HEK293 (cell line): ENCODE data around the gene PSME4.

ENCODE experiments used
- CTCF ChIA-PET: fragments of 350-600 bp; formaldehyde crosslinking; extraction: SDS; loops from one replicate; lab custom pipeline; 2021; ENCODE audit warnings: antibody characterized with exemption; lab: Yijun Ruan, JAX
- POLR2A ChIA-PET: fragments of 300-600 bp; formaldehyde crosslinking; extraction: SDS; loops from one replicate; lab custom pipeline; 2020; ENCODE audit warnings: antibody characterized with exemption, inconsistent platforms; lab: Yijun Ruan, JAX
- H3K27ac ChIP-seq: fragments of 200-500 bp; sonication (Bioruptor generic); 2 replicates; pipeline ENCODE4 v1.5.1; 2014; ENCODE audit warnings: low read depth, low read length, control low read depth, inconsistent platforms; ENCODE audit errors: extremely low read depth
- H3K36me3 ChIP-seq, 2 experiments: fragments of 200-500 bp in 1 of 2; sonication (Bioruptor generic) in 1 of 2; 1 replicate in 1 of 2; 2 replicates in 1 of 2; pipeline ENCODE4 v1.5.1; 2014 to 2017; ENCODE audit warnings: inconsistent platforms in 2 of 2, low read length in 2 of 2; ENCODE audit not compliant: control insufficient read depth in 2 of 2, insufficient read depth in 1 of 2
- H3K4me1 ChIP-seq: fragments of 200-500 bp; sonication (Bioruptor generic); 2 replicates; pipeline ENCODE4 v1.5.1; 2014; ENCODE audit warnings: mild to moderate bottlenecking, low read length, inconsistent platforms; ENCODE audit not compliant: control insufficient read depth, insufficient read depth
- H3K4me3 ChIP-seq: 2 replicates; pipeline ENCODE4 v1.5.1; 2011; ENCODE audit warnings: low read depth, mild to moderate bottlenecking, control low read depth, low read length, moderate library complexity
- H3K9me3 ChIP-seq: fragments of 200-500 bp; sonication (Bioruptor generic); 2 replicates; pipeline ENCODE4 v1.5.1; 2014; ENCODE audit warnings: low read depth, low read length, inconsistent platforms; ENCODE audit not compliant: control insufficient read depth, insufficient read depth
- FEZF1 ChIP-seq: fragments of 450-650 bp; formaldehyde crosslinking; IDR thresholded peaks from 2 replicates; pipeline ENCODE4 v1.5.1; 2016; ENCODE audit warnings: missing biosample characterization, missing genetic modification characterization
- GLIS1 ChIP-seq: fragments of 450-650 bp; formaldehyde crosslinking; IDR thresholded peaks from 2 replicates; pipeline ENCODE4 v1.5.1; 2016; ENCODE audit warnings: missing biosample characterization, missing genetic modification characterization
- KLF1 ChIP-seq: fragments of 450-650 bp; formaldehyde crosslinking; IDR thresholded peaks from 2 replicates; pipeline ENCODE4 v1.5.1; 2016; ENCODE audit warnings: missing biosample characterization, missing genetic modification characterization
- OSR2 ChIP-seq: fragments of 450-650 bp; formaldehyde crosslinking; IDR thresholded peaks from 2 replicates; pipeline ENCODE4 v1.5.1; 2016; ENCODE audit warnings: missing biosample characterization, missing genetic modification characterization
- PBX3 ChIP-seq: sonication (generic); formaldehyde crosslinking; IDR thresholded peaks from 2 replicates; pipeline ENCODE4 v1.8.1; 2022; ENCODE audit warnings: mild to moderate bottlenecking, moderate library complexity, missing genetic modification reagents
- SALL2 ChIP-seq: fragments of 450-650 bp; formaldehyde crosslinking; IDR thresholded peaks from 2 replicates; pipeline ENCODE4 v1.5.0; 2017; ENCODE audit warnings: missing biosample characterization, mild to moderate bottlenecking, missing genetic modification characterization, borderline replicate concordance
- SETDB1 ChIP-seq: IDR thresholded peaks from one replicate; pipeline ENCODE4 v1.6.1; 2017; ENCODE audit warnings: mild to moderate bottlenecking, low read length, moderate library complexity, mixed read lengths; ENCODE audit not compliant: insufficient read length
- SP3 ChIP-seq: fragments of 450-650 bp; formaldehyde crosslinking; IDR thresholded peaks from 2 replicates; pipeline ENCODE4 v1.5.1; 2016; ENCODE audit warnings: missing biosample characterization, missing genetic modification characterization
- SP7 ChIP-seq: fragments of 450-650 bp; formaldehyde crosslinking; IDR thresholded peaks from 2 replicates; pipeline ENCODE4 v1.5.1; 2016; ENCODE audit warnings: missing biosample characterization, missing genetic modification characterization
- YY1 ChIP-seq: fragments of 450-650 bp; formaldehyde crosslinking; IDR thresholded peaks from 2 replicates; pipeline ENCODE4 v1.5.1; 2018; ENCODE audit warnings: missing biosample characterization, missing genetic modification characterization
- ZNF112 ChIP-seq: fragments of 450-650 bp; formaldehyde crosslinking; IDR thresholded peaks from 2 replicates; pipeline ENCODE4 v1.5.0; 2017; ENCODE audit warnings: missing biosample characterization, missing genetic modification characterization
- ZNF138 ChIP-seq: fragments of 450-650 bp; formaldehyde crosslinking; IDR thresholded peaks from 2 replicates; pipeline ENCODE4 v1.5.1; 2016; ENCODE audit warnings: missing biosample characterization, missing genetic modification characterization, borderline replicate concordance
- ZNF2 ChIP-seq: fragments of 450-650 bp; formaldehyde crosslinking; IDR thresholded peaks from 2 replicates; pipeline ENCODE4 v1.5.1; 2016; ENCODE audit warnings: missing biosample characterization, missing genetic modification characterization
- ZNF24 ChIP-seq: fragments of 450-650 bp; formaldehyde crosslinking; IDR thresholded peaks from 2 replicates; pipeline ENCODE4 v1.5.1; 2016; ENCODE audit warnings: missing biosample characterization, missing genetic modification characterization
- ZNF423 ChIP-seq: fragments of 450-650 bp; formaldehyde crosslinking; IDR thresholded peaks from 2 replicates; pipeline ENCODE4 v1.5.1; 2016; ENCODE audit warnings: missing biosample characterization, missing genetic modification characterization
- ZNF585B ChIP-seq: fragments of 450-650 bp; formaldehyde crosslinking; IDR thresholded peaks from 2 replicates; pipeline ENCODE4 v1.5.1; 2016; ENCODE audit warnings: missing biosample characterization, missing genetic modification characterization
- ZNF654 ChIP-seq: fragments of 450-650 bp; formaldehyde crosslinking; IDR thresholded peaks from 2 replicates; pipeline ENCODE4 v1.5.1; 2016; ENCODE audit warnings: low read depth, missing biosample characterization, missing genetic modification characterization
- ZNF677 ChIP-seq: fragments of 450-650 bp; IDR thresholded peaks from 2 replicates; pipeline ENCODE4 v1.5.0; 2018; ENCODE audit warnings: missing biosample characterization, mild to moderate bottlenecking, missing genetic modification characterization, moderate library complexity
- ZSCAN16 ChIP-seq: fragments of 450-650 bp; formaldehyde crosslinking; IDR thresholded peaks from 2 replicates; pipeline ENCODE4 v1.5.1; 2016; ENCODE audit warnings: missing biosample characterization, missing genetic modification characterization
- ZSCAN23 ChIP-seq: fragments of 450-650 bp; formaldehyde crosslinking; IDR thresholded peaks from 2 replicates; pipeline ENCODE4 v1.5.1; 2016; ENCODE audit warnings: missing biosample characterization, missing genetic modification characterization
- TF ChIP-seq, protein P1 (sequence below): fragments of 450-650 bp; formaldehyde crosslinking; IDR thresholded peaks from 2 replicates; pipeline ENCODE4 v1.5.1; 2017; ENCODE audit warnings: missing biosample characterization, missing genetic modification characterization
- TF ChIP-seq, protein P2 (sequence below): fragments of 450-650 bp; formaldehyde crosslinking; IDR thresholded peaks from 2 replicates; pipeline ENCODE4 v1.5.1; 2016; ENCODE audit warnings: missing biosample characterization, missing genetic modification characterization

Gene PSME4

GRCh38 chr2:53905396-53905795, 65.4 kb downstream of the PSME4 start (continued):
- TF ChIP-seq, protein P1, sequence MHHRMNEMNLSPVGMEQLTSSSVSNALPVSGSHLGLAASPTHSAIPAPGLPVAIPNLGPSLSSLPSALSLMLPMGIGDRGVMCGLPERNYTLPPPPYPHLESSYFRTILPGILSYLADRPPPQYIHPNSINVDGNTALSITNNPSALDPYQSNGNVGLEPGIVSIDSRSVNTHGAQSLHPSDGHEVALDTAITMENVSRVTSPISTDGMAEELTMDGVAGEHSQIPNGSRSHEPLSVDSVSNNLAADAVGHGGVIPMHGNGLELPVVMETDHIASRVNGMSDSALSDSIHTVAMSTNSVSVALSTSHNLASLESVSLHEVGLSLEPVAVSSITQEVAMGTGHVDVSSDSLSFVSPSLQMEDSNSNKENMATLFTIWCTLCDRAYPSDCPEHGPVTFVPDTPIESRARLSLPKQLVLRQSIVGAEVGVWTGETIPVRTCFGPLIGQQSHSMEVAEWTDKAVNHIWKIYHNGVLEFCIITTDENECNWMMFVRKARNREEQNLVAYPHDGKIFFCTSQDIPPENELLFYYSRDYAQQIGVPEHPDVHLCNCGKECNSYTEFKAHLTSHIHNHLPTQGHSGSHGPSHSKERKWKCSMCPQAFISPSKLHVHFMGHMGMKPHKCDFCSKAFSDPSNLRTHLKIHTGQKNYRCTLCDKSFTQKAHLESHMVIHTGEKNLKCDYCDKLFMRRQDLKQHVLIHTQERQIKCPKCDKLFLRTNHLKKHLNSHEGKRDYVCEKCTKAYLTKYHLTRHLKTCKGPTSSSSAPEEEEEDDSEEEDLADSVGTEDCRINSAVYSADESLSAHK (tag by site-specific recombination) = no peak

- no peak overlapping the region for H3K4me3 ChIP-seq
- H3K27ac ChIP-seq = no peak overlapping the region
- TF ChIP-seq SP7 (no peak), ZNF677 (tag by site-specific recombination) (no peak), SALL2 (tag by site-specific recombination) (no peak), OSR2 (tag by site-specific recombination) (no peak), SP3 (tag by site-specific recombination) (no peak), ZNF24 (tag by site-specific recombination) (no peak), FEZF1 (tag by site-specific recombination) (no peak), ZNF423 (tag by site-specific recombination) (no peak)
- peaks cover 71 to 96% of the 10 kb centered on the region in 2 experiments for H3K36me3 ChIP-seq
- no peaks in the 10 kb centered on the region for H3K9me3 ChIP-seq
- no peaks in the 10 kb centered on the region for H3K4me1 ChIP-seq
- ChIA-PET POLR2A (no interaction called here), CTCF (no interaction called here)
Measured at GRCh38 chr2:53903011-53903410, 67.8 kb downstream of the PSME4 start.

DNA sequence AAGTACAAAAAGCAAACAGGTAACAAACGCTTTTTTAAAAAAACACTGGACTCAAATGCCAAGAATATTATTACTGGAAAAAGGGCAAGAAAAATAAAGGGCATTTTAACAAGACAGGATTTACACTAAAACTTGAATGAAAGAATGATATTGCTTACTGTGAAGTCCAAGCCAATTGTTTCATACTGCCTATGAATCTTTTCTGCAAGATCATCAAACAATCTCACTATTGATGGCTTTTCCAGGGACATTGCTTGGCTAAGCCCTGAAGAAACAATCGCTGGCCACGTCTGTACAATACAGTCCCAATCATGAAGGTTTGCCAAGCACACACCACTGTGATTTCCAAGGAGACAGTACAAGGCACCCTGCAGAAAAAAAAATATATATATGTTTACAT, 69.6 kb downstream of the PSME4 start:
- Histone ChIP-seq H3K9me3 (no peaks in the 10 kb centered on the region), H3K27ac (no peak overlapping the region)
- POLR2A ChIA-PET = no interaction called here
- TF ChIP-seq ZSCAN16 (no peak), GLIS1 (tag by site-specific recombination) (no peak), ZNF654 (tag by site-specific recombination) (no peak), KLF1 (tag by site-specific recombination) (no peak), YY1 (tag by site-specific recombination) (no peak), PBX3 (CRISPR knock-in tag) (no peak), ZSCAN23 (no peak), ZNF138 (tag by site-specific recombination) (no peak), ZNF585B (no peak), SETDB1 (no peak), ZNF112 (tag by site-specific recombination) (no peak), ZNF2 (tag by site-specific recombination) (no peak)
- TF ChIP-seq, protein P2, sequence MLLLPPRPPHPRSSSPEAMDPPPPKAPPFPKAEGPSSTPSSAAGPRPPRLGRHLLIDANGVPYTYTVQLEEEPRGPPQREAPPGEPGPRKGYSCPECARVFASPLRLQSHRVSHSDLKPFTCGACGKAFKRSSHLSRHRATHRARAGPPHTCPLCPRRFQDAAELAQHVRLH (tag by site-specific recombination) = no peak
- TF ChIP-seq, all 188 proteins: peak for 0
- H3K36me3 ChIP-seq = peaks cover 76 to 94% of the 10 kb centered on the region in 2 experiments
- no peak overlapping the region for H3K4me3 ChIP-seq
- H3K4me1 ChIP-seq = no peaks in the 10 kb centered on the region
- CTCF ChIA-PET = no interaction called here
